IPS DF 6.9 (cell line): Measurements from ENCODE around the gene TJP1.
"Not testable (repeated sequence)": the region's sequence is repeated elsewhere in the genome, so short reads cannot be mapped to it uniquely, and the experiment has no call there.

ENCODE experiments used
- DNase-seq: peaks from one replicate; pipeline ENCODE4 v3.0.0-alpha.2; 2013; ENCODE audit warnings: low read depth, low spot score
- H3K27ac ChIP-seq: one replicate; pipeline ENCODE4 v1.5.1; 2013; ENCODE audit warnings: low read length, control low read depth
- H3K27me3 ChIP-seq: 2 replicates; pipeline ENCODE4 v1.6.1; 2013; ENCODE audit warnings: mild to moderate bottlenecking, low read length; ENCODE audit not compliant: control insufficient read depth, insufficient read depth
- H3K36me3 ChIP-seq: 2 replicates; pipeline ENCODE4 v1.6.1; 2013; ENCODE audit warnings: low read length; ENCODE audit not compliant: control insufficient read depth, insufficient read depth
- H3K4me1 ChIP-seq: 2 replicates; pipeline ENCODE4 v1.6.1; 2013; ENCODE audit warnings: low read length; ENCODE audit not compliant: control insufficient read depth, insufficient read depth
- H3K4me3 ChIP-seq: 2 replicates; pipeline ENCODE4 v1.5.1; 2013; ENCODE audit warnings: mild to moderate bottlenecking, low read length
- H3K9me3 ChIP-seq: 2 replicates; pipeline ENCODE4 v1.6.1; 2013; ENCODE audit warnings: low read length, inconsistent platforms; ENCODE audit not compliant: control insufficient read depth, insufficient read depth
- WGBS: extraction: QIAGEN DNeasy Blood & Tissue Kit; methylation state at CpG from one replicate; pipeline ENCODE4 v1.1.7; 2013; ENCODE audit warnings: mixed read lengths, missing lambda C conversion rate; ENCODE audit not compliant: insufficient read length, insufficient coverage; 5-methylcytosine and 5-hydroxymethylcytosine counted together

The TJP1 gene

DNA sequence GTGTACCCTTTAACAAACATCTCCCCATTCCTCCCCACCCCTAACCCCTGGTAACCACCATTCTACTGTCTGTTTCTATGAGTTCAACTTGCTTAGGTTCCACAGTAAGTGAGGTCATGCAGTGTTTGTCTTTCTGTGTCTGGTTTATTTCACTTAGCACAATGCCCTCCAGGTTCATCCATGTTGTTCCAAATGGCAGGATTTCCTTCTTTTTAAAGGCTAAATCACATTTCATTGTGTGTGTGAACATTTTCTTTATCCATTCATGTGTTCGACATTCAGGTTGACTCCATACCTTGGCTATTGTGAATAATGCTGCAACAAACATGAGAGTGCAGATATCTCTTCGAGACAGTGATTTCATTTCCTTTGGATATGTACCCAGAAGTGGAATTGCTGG, 62.7 kb downstream of the TJP1 start:
- DNase-seq = no peak
- H3K27me3 ChIP-seq = no peaks in the 10 kb centered on the region
- H3K27ac ChIP-seq = no peak overlapping the region
- peaks cover 3% of the 10 kb centered on the region; the same call in 1 of the 2 replicates for H3K4me1 ChIP-seq
- peaks cover 2% of the 10 kb centered on the region; the same call in 1 of the 2 replicates for H3K36me3 ChIP-seq
- WGBS = no CpG with 5 or more reads among the region's 2 CpGs
- H3K9me3 ChIP-seq = no peaks in the 10 kb centered on the region
- H3K4me3 ChIP-seq = no peak overlapping the region

DNA sequence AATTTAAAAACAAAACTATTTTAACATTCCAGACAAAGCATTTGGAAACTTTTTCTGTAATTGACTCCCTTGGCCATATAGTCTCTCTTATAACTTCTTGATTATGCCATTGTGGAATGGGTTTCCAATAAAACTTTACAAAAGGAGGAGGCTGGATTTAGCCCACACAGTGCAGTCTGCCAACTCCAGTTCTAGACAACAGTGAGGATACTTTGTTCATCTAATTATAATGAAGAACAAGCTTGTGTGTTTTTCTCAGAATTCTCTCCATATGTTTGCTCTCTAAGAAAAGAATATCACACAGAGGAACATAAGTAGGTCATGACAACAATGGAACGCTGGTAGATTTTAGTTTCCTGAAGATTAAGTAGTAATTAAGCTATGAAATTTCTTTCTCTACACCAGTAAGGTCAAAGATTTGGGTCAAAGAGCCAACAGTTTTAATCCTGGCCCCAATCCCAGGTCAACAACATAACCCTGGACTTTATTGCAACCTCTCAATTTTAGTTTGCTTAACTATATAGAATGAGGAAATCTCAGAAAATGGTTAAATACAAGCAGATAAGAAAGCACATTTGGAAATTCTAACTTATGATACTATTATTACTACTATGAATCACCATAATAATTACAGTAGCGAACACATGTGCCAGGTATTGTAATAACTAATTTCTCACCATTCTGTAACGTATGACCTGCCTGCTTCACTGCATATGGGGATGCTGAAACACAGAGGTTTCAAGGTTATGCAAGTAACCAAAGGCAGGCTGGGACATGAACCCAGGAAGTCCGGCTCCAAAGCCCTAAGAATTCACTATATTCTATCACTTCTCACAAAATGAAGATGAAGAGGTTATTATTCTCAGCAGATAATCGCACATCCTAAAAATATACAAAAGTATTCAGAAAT, 65.7 kb downstream of the TJP1 start:
- Histone ChIP-seq H3K27ac (no peak overlapping the region), H3K4me1 (peaks cover 3% of the 10 kb centered on the region; the same call in 1 of the 2 replicates), H3K9me3 (no peaks in the 10 kb centered on the region), H3K4me3 (no peak overlapping the region), H3K27me3 (no peaks in the 10 kb centered on the region), H3K36me3 (peaks cover 2% of the 10 kb centered on the region; the same call in 1 of the 2 replicates)
- no CpG with 5 or more reads among the region's 5 CpGs for WGBS
- DNase-seq = no peak

DNA sequence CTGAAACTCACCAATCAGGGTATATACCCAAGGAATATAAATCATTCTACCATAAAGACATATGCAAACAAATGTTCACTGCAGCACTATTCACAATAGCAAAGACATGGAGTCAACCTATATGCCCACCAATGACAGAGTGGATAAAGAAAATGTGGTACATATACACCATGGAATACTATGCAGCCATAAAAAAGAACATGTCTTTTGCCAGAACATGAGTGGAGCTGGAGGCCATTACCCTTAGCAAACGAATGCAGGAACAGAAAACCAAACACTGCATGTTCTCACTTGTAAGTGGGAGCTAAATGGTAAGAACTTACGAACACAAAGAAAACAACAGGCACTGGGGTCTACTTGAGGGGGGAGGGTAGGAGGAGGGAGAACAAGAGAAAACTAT, 68.3 kb downstream of the TJP1 start:
- H3K4me3 ChIP-seq, H3K9me3 ChIP-seq, H3K27me3 ChIP-seq, H3K27ac ChIP-seq, H3K36me3 ChIP-seq, DNase-seq, H3K4me1 ChIP-seq: not testable (repeated sequence)
- WGBS = no CpG with 5 or more reads among the region's 2 CpGs

DNA sequence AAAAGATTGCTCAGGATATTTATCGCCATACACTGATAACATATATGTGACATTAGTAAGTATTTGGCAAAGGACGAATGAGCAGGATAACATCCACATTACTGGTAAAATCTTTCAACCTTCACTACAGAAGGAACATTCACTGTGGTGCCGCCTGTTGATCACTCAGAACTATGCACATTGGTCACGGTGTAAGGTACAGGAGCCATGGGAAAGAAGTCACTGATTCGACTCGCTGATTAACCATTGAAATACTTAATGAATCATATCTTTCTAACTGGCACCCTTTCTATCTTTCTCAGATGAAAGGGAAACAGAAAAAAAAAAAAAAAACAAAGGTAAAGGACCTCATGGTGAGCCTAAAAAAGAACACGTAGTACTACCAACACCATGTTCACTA, 68.8 kb downstream of the TJP1 start:
- DNase-seq = no peak
- no CpG with 5 or more reads among the region's 7 CpGs for WGBS
- no peaks in the 10 kb centered on the region for H3K9me3 ChIP-seq
- H3K27me3 ChIP-seq = no peaks in the 10 kb centered on the region
- H3K4me3 ChIP-seq = no peak overlapping the region
- no peak overlapping the region for H3K27ac ChIP-seq
- peaks cover 1% of the 10 kb centered on the region; the same call in 1 of the 2 replicates for H3K4me1 ChIP-seq
- no peaks in the 10 kb centered on the region for H3K36me3 ChIP-seq

DNA sequence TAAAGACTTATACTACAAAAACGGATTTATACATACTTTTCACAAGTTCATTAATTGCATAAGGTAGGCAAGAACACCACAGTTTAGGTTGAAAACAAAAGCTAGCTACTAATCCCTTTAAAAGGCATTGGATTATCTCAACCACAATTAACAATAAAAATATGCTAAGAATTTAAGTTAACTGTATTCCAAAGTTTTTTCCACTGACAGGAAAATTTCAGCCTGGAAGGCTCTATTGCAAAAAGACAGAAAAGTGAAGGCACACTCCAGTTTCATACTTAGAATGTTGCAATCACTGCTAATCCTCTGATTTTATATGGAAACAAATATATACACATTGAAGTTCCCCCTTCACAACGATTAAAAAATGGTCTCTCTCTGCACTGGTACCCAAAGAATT, 71.5 kb downstream of the TJP1 start:
- Histone ChIP-seq H3K27ac (no peak overlapping the region), H3K27me3 (no peaks in the 10 kb centered on the region), H3K4me1 (no peaks in the 10 kb centered on the region), H3K4me3 (no peak overlapping the region), H3K9me3 (no peaks in the 10 kb centered on the region), H3K36me3 (no peaks in the 10 kb centered on the region)
- no peak for DNase-seq
- no CpG with 5 or more reads among the region's 2 CpGs for WGBS

DNA sequence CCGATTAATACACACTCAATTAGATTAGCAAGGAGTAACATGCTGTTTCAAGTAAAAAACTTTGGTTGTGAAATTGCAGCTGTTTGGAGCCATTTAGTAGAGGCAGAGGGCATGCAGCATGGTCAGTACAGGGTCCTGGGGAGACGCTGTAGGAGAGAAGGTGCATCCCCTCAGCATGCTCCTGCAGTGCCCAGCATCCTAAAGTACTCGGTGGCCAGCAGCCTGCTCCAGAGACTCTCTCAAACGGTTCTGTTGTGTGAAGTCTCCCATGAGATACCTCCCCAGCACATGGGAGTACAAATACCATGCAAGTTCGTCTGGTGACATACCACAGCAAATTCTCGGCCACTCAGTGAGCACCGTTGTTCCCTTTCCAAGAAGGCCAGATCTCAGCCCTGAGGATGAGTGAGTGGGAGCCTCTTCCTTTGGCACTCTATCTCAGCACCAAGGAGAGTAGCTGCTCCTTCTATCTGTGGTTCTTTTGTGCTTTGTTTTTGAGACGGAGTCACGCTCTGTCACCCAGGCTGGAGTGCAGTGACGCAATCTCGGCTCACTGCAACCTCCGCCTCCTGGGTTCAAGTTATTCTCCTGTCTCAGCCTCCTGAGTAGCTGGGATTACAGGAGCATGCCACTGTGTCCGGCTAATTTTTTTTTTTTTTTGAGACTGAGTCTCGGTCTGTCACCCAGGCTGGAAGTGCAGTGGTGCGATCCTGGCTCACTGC, 72.7 kb downstream of the TJP1 start:
- no peak overlapping the region for H3K27ac ChIP-seq
- no peaks in the 10 kb centered on the region for H3K9me3 ChIP-seq
- H3K36me3 ChIP-seq = no peaks in the 10 kb centered on the region
- DNase-seq = no peak
- WGBS = no CpG with 5 or more reads among the region's 15 CpGs
- H3K4me3 ChIP-seq = no peak overlapping the region
- no peaks in the 10 kb centered on the region for H3K4me1 ChIP-seq
- H3K27me3 ChIP-seq = no peaks in the 10 kb centered on the region

DNA sequence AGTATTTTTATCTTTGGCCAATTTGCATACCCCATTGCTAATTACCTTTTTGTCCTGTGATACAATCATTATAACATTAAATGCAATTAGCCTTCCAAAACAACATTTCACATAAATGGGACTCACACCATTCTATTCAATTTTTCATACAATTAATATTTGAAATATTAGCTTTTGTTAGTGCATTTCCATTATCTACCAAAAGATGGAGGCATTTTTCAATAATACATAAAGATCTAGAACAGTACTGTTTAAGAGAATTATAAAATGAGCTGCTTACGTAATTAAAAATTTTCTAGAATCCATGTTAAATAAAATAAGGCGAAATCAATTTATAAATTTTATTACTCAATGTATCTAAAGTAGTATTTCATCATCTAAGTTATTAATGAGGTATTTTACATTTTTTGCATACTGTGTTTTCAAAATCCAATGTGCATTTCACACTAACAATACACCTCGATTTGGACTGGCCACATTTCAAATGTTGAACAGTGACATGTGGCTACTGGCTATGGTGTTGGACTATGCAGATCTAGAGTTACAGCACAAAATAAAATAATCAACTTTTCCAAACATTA, 74.3 kb downstream of the TJP1 start:
- WGBS = no CpG with 5 or more reads among the region's 3 CpGs
- Histone ChIP-seq H3K4me1 (no peaks in the 10 kb centered on the region), H3K36me3 (no peaks in the 10 kb centered on the region), H3K27ac (no peak overlapping the region), H3K9me3 (no peaks in the 10 kb centered on the region), H3K27me3 (no peaks in the 10 kb centered on the region), H3K4me3 (no peak overlapping the region)
- DNase-seq = no peak

DNA sequence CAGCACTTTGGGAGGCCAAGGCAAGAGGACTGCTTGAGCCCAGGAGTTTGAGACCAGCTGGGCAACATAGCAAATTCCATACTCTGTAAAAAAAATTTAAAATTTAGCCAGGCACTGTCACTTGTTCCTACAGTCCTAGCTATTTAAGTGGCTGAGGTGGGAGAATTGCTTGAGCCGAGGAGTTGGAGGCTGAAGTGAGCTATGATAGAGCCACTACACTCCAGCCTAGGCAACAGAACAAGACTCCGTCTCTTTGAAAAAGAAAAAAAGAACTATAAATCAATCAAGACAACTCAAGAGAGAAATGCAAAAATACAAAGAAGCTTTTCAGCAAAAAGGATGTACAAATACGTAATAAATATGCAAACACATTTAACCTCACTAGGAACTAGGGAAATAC, 78.8 kb downstream of the TJP1 start:
- Histone ChIP-seq H3K27me3 (no peaks in the 10 kb centered on the region; the same call in 1 of the 2 replicates), H3K4me3 (no peak overlapping the region), H3K27ac (no peak overlapping the region), H3K4me1 (no peaks in the 10 kb centered on the region), H3K36me3 (no peaks in the 10 kb centered on the region; the same call in 1 of the 2 replicates), H3K9me3 (no peaks in the 10 kb centered on the region)
- no peak for DNase-seq
- WGBS = no CpG with 5 or more reads among the region's 3 CpGs

DNA sequence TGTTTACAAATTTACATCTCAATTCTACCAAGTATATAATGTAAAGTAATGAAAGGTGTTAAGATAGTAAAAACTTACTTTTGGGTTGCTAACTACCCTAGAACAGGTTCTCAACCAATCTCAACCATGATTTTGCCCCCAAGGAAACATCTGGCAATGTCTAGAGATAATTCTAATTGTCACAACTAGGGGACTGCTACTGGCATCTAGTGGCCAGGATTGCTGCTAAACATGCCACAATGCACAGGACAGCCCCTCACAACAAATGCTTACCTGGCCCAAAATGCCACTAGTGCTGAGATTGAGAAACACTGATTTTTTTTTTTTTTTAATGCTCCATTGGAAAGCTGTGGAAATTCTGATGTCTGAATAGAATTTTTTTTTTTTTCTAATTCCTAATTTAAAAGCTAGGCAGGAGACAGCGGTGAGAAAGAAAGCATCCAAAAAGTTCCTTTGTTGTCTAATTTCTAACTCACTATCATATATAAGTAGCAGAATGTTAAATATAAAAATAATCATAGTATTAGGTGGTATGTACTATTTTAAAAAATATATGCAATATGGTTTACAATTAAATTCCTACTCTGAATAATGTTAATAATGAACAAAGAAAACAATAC, 81.5 kb downstream of the TJP1 start:
- Histone ChIP-seq H3K36me3 (peaks cover 6% of the 10 kb centered on the region; the same call in 1 of the 2 replicates), H3K9me3 (no peaks in the 10 kb centered on the region), H3K27ac (no peak overlapping the region), H3K27me3 (no peaks in the 10 kb centered on the region; the same call in 1 of the 2 replicates), H3K4me1 (no peaks in the 10 kb centered on the region), H3K4me3 (no peak overlapping the region)
- WGBS = no CpG with 5 or more reads among the region's 1 CpG
- DNase-seq = no peak

DNA sequence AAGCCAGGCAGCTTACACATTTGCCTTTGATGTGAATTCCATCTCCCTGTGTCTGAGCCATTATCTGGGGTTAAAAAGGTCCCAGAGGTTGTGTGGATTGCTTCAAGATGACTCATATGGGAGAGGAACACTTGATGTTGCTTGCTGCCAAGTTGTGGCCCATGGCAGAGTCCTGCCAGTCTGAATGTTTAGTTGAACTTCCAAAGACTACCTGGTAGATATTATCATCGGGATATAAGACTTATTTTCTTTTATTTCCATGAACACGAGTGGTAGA, 85.6 kb downstream of the TJP1 start:
- no peaks in the 10 kb centered on the region; the same call in 1 of the 2 replicates for H3K27me3 ChIP-seq
- no peaks in the 10 kb centered on the region for H3K4me1 ChIP-seq
- H3K36me3 ChIP-seq = peaks cover 9% of the 10 kb centered on the region; the same call in 1 of the 2 replicates
- no peak overlapping the region for H3K4me3 ChIP-seq
- no peak overlapping the region for H3K27ac ChIP-seq
- DNase-seq = no peak
- WGBS = no CpG with 5 or more reads among the region's 2 CpGs
- H3K9me3 ChIP-seq = no peaks in the 10 kb centered on the region
